Kidney capillary endothelial cell (primary cell): Measurements from ENCODE around the gene SMOC1.
A peak's percentile ranks its signal among the peaks of the same experiment; 100 is the strongest.
"Not testable (repeated sequence)": the region's sequence is repeated elsewhere in the genome, so short reads cannot be mapped to it uniquely, and the experiment has no call there.

Experiments
- DNase-seq: peaks from one replicate; pipeline ENCODE4 v3.0.0-alpha.2; 2018; ENCODE audit warnings: low spot score

Gene SMOC1

DNA sequence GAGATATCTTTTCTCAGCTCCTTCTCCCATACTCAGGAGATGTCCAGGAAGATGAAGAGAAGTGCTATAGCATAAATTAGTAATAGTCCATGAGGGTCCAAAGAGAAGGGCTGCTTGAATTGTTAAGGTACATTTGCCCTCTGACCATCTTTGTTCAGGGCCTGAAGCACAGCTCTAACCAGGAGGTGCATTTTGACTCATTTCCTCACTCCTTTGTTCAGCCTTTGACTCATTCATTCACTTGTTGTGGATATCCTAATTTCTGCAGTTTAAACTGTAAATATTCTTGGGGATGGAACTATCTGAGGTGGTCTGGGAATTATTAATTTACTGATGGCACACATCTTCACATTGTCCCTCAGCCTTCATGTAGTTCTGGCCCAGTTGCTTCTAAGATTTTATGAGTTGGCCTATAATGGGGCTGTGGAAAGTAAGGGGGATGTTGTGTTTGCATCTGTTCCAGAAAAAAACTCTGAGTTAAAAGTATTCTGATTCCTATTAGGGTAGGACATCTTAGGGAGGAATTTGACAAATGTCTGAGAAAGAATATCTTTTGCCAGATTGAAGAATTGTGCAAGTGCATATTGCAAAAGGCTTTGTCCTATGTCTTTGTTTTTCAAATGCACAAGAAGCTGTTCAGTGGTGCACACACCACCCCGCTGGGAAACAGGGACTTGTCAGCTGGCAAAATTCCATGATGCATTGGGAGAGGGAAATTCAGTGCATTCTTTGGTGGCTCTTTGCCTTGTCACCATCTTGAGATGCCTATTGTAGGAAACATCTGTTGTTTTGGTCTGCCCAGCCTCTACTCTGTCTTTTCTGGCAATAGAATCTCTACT lies 22.1 kb downstream of the SMOC1 start:
- peak; percentile 25 for DNase-seq

DNA sequence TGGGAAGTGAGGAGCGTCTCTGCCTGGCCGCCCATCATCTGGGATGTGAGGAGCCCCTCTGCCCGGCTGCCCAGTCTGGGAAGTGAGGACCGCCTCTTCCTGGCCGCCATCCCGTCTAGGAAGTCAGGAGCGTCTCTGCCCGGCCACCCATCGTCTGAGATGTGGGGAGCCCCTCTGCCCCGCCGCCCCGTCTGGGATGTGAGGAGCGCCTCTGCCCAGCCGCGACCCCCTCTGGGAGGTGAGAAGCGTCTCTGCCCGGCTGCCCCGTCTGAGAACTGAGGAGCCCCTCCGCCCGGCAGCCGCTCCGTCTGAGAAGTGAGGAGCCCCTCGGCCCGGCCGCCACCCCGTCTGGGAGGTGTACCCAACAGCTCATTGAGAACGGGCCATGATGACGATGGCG lies 23.8 kb downstream of the SMOC1 start:
- DNase-seq, result not testable (repeated sequence)

DNA sequence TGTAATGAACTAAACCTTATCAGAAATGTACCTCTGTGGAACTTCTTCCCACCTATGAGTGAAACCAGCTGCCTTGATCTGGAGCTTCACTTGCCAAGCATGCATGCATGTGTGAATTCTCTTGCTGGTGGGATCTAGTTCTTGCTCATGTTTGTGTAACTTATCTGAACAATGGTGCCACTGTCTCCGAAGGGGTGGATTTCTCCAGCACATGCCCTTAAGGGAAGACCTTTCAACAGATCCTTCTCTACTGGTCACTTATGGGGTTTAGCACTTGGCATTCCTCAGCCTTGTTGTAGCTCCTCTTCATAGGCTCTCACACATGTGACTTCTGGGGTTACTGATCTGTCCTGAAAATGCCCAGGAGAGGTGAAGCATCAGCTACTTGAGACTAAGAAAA lies 25.0 kb downstream of the SMOC1 start:
- no peak for DNase-seq

DNA sequence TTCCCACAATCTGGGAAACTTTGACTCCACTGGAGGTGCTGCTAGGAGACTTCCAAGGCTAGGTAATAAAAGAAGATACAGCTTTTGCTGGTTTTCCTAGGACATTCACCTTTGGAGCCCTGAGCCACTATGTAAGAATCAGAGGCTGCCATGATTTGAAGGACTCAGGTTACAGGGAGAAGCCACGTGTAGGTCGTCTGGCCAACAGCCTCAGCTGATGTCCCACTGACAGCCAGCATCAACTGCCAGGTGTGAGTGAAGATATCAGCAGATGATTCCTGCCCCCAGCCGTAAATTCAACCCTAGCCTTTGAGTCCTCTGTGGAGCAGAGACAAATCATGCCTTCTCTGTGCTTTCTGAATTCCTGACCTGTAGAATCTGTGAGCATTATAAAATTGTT lies 27.0 kb downstream of the SMOC1 start:
- no peak for DNase-seq

GRCh38 chr14:69909826-69910550 lies 30.8 kb downstream of the SMOC1 start:
- no peak for DNase-seq

DNA sequence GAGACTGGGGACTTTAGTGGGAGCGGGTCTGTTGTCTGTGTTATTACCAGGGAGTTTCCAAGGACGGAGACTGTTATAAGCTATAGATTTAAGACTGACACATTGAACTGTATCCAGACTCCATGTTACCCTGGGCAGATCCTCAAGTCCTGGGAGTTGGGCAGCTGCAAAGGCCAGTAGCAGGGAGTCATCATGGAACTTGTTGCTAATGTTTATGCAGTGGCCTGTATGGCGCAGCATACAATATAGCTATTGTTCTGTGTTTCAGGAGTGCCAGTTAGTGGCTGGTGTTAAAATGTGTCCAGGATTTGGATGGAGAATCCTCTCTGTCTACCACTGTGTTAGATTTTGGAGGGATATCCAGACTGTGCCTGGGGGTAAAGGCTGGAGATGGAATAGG lies 31.7 kb downstream of the SMOC1 start:
- no peak for DNase-seq

DNA sequence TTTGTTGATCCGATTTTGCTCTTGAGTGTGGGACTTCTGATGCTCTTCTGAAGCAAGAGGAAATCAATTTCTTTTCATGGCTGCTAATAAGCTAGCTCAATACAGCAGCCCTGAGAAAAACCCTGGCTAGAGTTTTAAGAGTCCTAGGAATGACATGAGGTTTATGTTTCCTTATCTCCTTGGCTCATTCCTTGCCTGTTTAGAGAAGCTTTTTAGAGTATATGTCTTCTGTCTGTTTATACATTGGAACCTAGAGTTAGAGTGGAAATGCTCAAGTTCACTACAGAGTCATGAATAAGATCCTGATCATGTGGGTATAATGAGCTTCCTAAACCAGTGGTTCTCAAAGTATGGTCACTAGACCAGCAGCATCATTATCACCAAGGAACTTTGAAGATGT lies 34.5 kb downstream of the SMOC1 start:
- DNase-seq, result no peak

DNA sequence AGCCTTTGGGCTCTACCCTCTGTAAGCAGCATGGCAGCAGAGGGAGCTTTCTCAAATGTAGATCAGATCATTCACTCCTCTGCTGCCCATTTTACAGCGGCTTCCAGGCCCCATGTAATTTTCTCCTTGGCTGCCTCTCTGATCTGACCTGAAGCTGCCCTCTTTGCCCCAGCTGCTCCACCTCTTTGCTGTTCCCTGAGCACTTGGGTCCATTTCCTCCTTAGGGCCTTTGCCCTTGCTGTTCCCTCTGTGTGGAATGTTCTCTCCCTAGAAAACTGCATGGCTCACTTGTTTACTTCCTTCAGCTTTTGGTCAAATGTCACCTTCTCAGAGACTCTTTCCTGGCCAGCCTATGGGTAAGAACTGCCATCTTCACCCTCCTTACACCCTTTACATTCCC lies 37.2 kb downstream of the SMOC1 start:
- DNase-seq, result no peak

DNA sequence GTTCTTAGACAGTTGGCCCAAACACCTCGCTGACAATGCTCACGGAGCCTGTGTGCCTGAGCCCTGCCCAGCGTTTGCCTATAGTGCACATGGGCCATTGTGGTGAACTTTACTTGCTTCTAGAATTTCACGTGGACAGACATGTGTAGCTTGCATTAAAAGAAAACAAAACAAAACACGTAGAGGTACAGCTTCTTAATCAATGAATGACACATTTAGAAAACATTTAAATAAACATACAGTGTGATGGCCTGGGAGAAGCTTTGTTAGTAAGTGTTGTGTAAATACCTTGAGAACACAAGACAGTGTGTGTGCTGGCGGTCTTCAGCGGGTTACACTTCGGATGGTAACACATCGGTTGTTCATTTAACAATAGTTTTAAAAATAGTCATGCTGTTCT lies 38.1 kb downstream of the SMOC1 start:
- no peak for DNase-seq

- DNase-seq, result no peak
Measured at GRCh38 chr14:69919815-69920214, 40.6 kb downstream of the SMOC1 start.

- DNase-seq, result no peak
Measured at GRCh38 chr14:69921052-69921451, 41.8 kb downstream of the SMOC1 start.

DNA sequence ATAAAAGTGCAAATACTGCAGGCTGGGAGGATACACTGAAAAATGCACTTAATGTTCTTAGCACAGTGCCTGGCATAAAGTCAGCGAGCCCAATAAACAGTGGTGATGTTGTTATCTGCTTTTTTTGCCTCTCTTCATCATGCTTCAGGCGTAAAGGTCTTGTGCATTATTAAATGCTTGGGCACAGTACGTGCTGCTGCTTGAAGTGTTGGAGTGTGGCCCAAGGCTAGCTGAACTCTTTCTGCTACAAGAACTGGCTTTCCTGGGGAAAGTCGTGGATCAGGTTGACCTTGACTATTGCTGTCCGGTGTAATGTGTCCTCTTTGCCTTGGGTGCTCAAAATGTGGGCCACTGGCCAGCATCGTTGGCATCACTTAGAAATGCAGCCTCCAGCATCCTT lies 43.0 kb downstream of the SMOC1 start:
- DNase-seq, result no peak

- DNase-seq, result no peak
Measured at GRCh38 chr14:69924201-69924600, 45.0 kb downstream of the SMOC1 start.

DNA sequence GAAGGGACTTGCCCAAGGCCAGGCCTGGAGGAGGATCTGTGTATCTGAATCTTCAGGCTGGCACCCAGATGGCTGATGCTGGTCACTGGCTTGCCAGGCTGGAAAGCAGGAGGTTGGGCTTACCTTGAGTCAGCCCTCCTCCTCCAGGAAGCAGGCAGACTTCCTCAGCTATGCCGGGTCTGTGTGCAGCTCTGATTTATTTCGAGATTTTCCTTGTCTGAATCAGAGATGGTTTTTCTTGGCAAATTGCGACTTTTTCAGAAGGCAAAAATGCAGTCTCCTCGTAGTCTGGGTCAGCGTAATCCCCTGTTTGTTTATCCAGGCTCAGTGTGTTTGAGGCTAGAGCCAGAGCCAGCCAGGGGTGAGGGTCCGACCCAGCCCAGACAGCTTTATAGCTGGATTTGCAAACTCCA lies 48.9 kb downstream of the SMOC1 start:
- DNase-seq, result no peak

DNA sequence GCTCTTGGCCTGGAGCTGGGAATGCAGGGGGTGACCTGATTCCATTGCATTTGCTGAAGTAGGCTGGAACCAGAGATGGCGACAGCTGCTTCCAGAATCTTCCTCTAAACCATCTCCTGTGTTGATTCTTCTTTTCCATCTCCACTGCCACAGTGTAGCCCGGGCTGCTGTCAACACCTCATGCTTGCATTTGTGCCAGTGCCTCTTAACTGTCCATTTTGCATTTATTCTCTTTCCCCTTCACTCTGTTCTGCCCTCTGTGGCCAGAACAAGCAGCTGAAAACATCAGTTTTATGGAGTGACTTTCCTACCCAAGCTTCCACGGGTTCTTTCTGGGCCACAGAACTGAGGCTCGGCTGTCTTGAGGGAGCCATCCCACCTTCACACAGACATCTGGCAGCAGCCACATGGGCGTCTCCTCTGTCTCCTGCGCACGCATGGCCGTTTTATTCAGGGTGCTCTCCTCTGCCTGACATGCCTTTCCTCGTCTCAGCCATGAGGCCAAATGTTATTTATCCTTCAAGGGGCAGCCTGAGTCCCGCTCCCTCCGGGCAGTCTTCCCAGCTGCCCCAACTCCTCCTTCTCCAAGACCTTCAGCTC lies 51.7 kb downstream of the SMOC1 start:
- no peak for DNase-seq

- DNase-seq, result no peak
Measured at GRCh38 chr14:69931960-69932359, 52.7 kb downstream of the SMOC1 start.

DNA sequence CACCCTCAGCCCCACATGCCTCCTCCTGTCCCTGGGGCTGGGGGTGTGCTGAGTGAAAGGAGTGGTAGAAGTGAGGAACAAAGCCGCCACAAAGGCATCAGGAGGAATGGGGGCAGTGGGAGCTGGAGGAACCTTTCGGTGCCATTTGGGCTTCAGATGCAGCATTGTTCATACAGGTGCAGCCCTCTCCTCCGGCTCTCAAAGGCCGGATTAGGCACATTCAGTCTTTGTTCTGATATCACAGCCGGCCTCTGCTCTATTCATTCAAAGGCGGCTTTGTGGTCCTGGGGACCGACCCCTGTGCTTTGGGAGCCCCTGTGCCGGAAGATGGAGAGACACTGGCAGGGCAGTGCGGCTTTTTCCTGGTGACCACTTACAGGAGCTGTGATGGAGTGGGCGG lies 53.2 kb downstream of the SMOC1 start:
- DNase-seq, result no peak

GRCh38 chr14:69933623-69934275 lies 54.5 kb downstream of the SMOC1 start:
- no peak for DNase-seq

- no peak for DNase-seq
Measured at GRCh38 chr14:69937367-69938081, 58.3 kb downstream of the SMOC1 start.

DNA sequence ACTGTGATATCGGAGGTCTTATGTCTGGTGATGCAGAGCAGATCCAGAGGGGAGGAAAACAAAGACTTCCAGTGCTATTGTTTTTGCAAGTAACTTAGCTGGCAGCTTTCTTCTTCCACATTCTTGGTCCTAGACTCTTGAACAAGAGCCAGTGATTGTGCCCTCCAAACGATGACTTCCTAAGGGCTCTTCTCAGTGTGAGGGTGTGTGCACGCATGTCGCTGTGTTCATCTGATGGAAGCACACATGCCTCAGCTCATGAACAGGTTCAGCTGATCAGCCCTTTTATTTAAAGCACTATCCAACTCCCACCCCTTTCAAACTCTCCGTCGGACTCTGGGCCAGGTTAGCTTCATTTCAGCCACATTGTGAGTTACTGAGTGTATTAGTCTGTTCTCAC lies 59.5 kb downstream of the SMOC1 start:
- DNase-seq, result no peak

- DNase-seq, result no peak
Measured at GRCh38 chr14:69941768-69942742, 62.8 kb downstream of the SMOC1 start.
